IPS-NIHi7 (cell line): ENCODE results near the gene DHX34.
A peak's percentile ranks its signal among the peaks of the same experiment; 100 is the strongest.

Source experiments
- DNase-seq: peaks from one replicate; pipeline ENCODE4 v3.0.0; 2012; ENCODE audit warnings: mixed read lengths; ENCODE audit errors: extremely low spot score

DHX34 gene

GRCh38 chr19:47417107-47417745 lies 68.1 kb downstream of the DHX34 start:
- DNase-seq = peak; percentile 40

- DNase-seq = no peak
Observed at GRCh38 chr19:47417746-47418691, 68.9 kb downstream of the DHX34 start.

GRCh38 chr19:47418692-47419029 lies 69.5 kb downstream of the DHX34 start:
- peak; percentile 30 for DNase-seq

GRCh38 chr19:47419030-47419783 lies 70.1 kb downstream of the DHX34 start, which contains the start of gene MEIS3:
Gene MEIS3, minus strand, starts transcription at chr19:47419527. Its CDS starts 446 bp downstream, at chr19:47419081.
- no peak for DNase-seq

GRCh38 chr19:47419789-47420188 lies 70.7 kb downstream of the DHX34 start:
- no peak for DNase-seq

GRCh38 chr19:47421244-47421786 lies 72.2 kb downstream of the DHX34 start:
- DNase-seq = no peak

GRCh38 chr19:47421844-47422395 lies 72.8 kb downstream of the DHX34 start:
- peak; percentile 45 for DNase-seq

GRCh38 chr19:47422417-47423163 lies 73.5 kb downstream of the DHX34 start:
- no peak for DNase-seq

GRCh38 chr19:47423203-47423882 lies 74.2 kb downstream of the DHX34 start:
- DNase-seq = no peak

- peak; percentile 82 for DNase-seq
Observed at GRCh38 chr19:47427241-47428176, 78.4 kb downstream of the DHX34 start.

- peak; percentile 91 for DNase-seq
Observed at GRCh38 chr19:47428177-47428894, 79.2 kb downstream of the DHX34 start.

GRCh38 chr19:47429140-47429793 lies 80.2 kb downstream of the DHX34 start:
- no peak for DNase-seq

GRCh38 chr19:47430041-47430802 lies 81.1 kb downstream of the DHX34 start:
- peak; percentile 37 for DNase-seq

GRCh38 chr19:47432091-47432490 lies 83.0 kb downstream of the DHX34 start:
- DNase-seq = no peak
